ENCODE results near the gene CREB3L4. TPM values are rescaled to one million over a fixed set of nuclear protein-coding genes. Genes with fewer than 3 reads are reported as not detected.

CREB3L4 gene
- total RNA-seq, 2 experiments from 2014 or later = 17.0 to 28.2 TPM

- Histone ChIP-seq H3K4me3 (ENCODE audit: low read depth, low read length, poor library complexity, severe bottlenecking) (no peak overlapping the region), H3K9me3 (ENCODE audit: low read length) (no peaks in the 10 kb centered on the region), H3K27ac (ENCODE audit: low read depth, low read length, poor library complexity, severe bottlenecking) (no peak overlapping the region), H3K9me2 (ENCODE audit: insufficient read depth, low read length) (no peaks in the 10 kb centered on the region), H3K79me2 (ENCODE audit: insufficient read depth, low read depth, low read length) (peaks cover 8% of the 10 kb centered on the region), H3K4me1 (ENCODE audit: insufficient read depth, low read length, poor library complexity, severe bottlenecking) (peaks cover 6% of the 10 kb centered on the region), H3K36me3 (ENCODE audit: insufficient read depth, low read length) (peaks cover 28% of the 10 kb centered on the region; the same call in 1 of the 2 replicates), H3K4me2 (ENCODE audit: low read length) (no peak overlapping the region), H2AFZ (ENCODE audit: low read length) (no peak overlapping the region), H4K20me1 (ENCODE audit: insufficient read depth, low read length) (0 out of 2 replicates have a peak, but pooled peaks cover 3% of the 10 kb centered on the region)
- CTCF ChIA-PET (ENCODE audit: unreplicated experiment) = no interaction called here
- POLR2A ChIA-PET = interaction anchor here (1.3 kb wide), 1 partner anchor 18 kb away, joined by 3 read pairs; no protein-coding TSS in a partner anchor
- no peak for DNase-seq (ENCODE audit: low spot score)
- BruUV-seq (replicated peaks) = no TSS peak
- intact Hi-C loops (cut with micrococcal nuclease; ENCODE audit: unreplicated experiment) = no loop called here
- TF ChIP-seq, protein P1, sequence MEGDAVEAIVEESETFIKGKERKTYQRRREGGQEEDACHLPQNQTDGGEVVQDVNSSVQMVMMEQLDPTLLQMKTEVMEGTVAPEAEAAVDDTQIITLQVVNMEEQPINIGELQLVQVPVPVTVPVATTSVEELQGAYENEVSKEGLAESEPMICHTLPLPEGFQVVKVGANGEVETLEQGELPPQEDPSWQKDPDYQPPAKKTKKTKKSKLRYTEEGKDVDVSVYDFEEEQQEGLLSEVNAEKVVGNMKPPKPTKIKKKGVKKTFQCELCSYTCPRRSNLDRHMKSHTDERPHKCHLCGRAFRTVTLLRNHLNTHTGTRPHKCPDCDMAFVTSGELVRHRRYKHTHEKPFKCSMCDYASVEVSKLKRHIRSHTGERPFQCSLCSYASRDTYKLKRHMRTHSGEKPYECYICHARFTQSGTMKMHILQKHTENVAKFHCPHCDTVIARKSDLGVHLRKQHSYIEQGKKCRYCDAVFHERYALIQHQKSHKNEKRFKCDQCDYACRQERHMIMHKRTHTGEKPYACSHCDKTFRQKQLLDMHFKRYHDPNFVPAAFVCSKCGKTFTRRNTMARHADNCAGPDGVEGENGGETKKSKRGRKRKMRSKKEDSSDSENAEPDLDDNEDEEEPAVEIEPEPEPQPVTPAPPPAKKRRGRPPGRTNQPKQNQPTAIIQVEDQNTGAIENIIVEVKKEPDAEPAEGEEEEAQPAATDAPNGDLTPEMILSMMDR (conservative IDR thresholded peaks at IDR 0.05; ENCODE audit: low read length) = no peak
- no peak for TF ChIP-seq EZH2phosphoT487 (IDR thresholded peaks at IDR 0.05; ENCODE audit: borderline replicate concordance, low read depth, low read length)
Observed at GRCh38 chr1:153926405-153926804, 41.3 kb upstream of the CREB3L4 start.

- Histone ChIP-seq H2AFZ (ENCODE audit: low read length) (no peak overlapping the region), H3K36me3 (ENCODE audit: insufficient read depth, low read length) (peaks cover 37% of the 10 kb centered on the region), H3K4me1 (ENCODE audit: insufficient read depth, low read length, poor library complexity, severe bottlenecking) (peaks cover 6% of the 10 kb centered on the region), H3K9me3 (ENCODE audit: low read length) (no peaks in the 10 kb centered on the region), H3K4me2 (ENCODE audit: low read length) (no peak overlapping the region), H3K9me2 (ENCODE audit: insufficient read depth, low read length) (no peaks in the 10 kb centered on the region), H3K4me3 (ENCODE audit: low read depth, low read length, poor library complexity, severe bottlenecking) (no peak overlapping the region), H3K27ac (ENCODE audit: low read depth, low read length, poor library complexity, severe bottlenecking) (no peak overlapping the region), H4K20me1 (ENCODE audit: insufficient read depth, low read length) (no peaks in the 10 kb centered on the region), H3K79me2 (ENCODE audit: insufficient read depth, low read depth, low read length) (no peaks in the 10 kb centered on the region; the same call in 1 of the 2 replicates)
- TF ChIP-seq, protein P1 (conservative IDR thresholded peaks at IDR 0.05; ENCODE audit: low read length) = no peak
- no peak for TF ChIP-seq EZH2phosphoT487 (IDR thresholded peaks at IDR 0.05; ENCODE audit: borderline replicate concordance, low read depth, low read length)
- POLR2A ChIA-PET = interaction anchor here (3.0 kb wide), 1 partner anchor 17 kb away, joined by 12 read pairs; no protein-coding TSS in a partner anchor
- BruUV-seq (replicated peaks) = no TSS peak
- DNase-seq (ENCODE audit: low spot score) = no peak
- CTCF ChIA-PET (ENCODE audit: unreplicated experiment) = no interaction called here
- intact Hi-C loops (cut with micrococcal nuclease; ENCODE audit: unreplicated experiment) = no loop called here
Observed at GRCh38 chr1:153928245-153928644, 39.5 kb upstream of the CREB3L4 start.

DNA sequence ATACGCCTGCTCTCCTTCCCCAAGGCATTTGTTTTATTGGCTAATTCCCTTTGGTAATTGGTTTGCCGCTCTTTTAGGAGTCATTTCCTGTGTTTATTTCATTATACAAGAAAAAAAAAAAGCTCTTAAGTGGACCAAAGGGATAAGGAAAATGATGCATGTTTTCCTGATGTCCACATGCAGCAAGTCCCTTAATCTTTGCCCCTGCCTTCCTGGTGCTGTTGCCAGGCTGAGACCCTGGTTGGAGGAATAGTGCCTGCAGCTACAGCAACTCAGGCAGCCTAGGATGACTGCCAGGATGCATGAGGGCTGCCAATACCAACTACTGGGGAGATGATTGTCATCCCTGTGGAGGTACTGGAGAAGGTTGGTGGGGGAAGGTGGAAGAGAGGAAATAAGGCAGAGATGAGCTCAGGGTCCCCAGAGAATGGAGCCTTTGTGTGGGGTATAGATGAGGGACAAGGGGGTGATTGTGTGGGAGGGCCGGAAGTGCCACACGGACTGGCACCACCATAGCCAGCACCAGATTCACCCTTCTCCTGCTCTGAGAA lies 38.8 kb upstream of the CREB3L4 start:
- Histone ChIP-seq H3K9me3 (ENCODE audit: low read length) (no peaks in the 10 kb centered on the region), H3K79me2 (ENCODE audit: insufficient read depth, low read depth, low read length) (no peaks in the 10 kb centered on the region; the same call in 1 of the 2 replicates), H3K9me2 (ENCODE audit: insufficient read depth, low read length) (no peaks in the 10 kb centered on the region), H3K4me2 (ENCODE audit: low read length) (no peak overlapping the region), H2AFZ (ENCODE audit: low read length) (no peak overlapping the region), H3K4me1 (ENCODE audit: insufficient read depth, low read length, poor library complexity, severe bottlenecking) (peaks cover 6% of the 10 kb centered on the region), H4K20me1 (ENCODE audit: insufficient read depth, low read length) (no peaks in the 10 kb centered on the region), H3K4me3 (ENCODE audit: low read depth, low read length, poor library complexity, severe bottlenecking) (no peak overlapping the region), H3K27ac (ENCODE audit: low read depth, low read length, poor library complexity, severe bottlenecking) (no peak overlapping the region), H3K36me3 (ENCODE audit: insufficient read depth, low read length) (peaks cover 43% of the 10 kb centered on the region)
- ChIA-PET CTCF (ENCODE audit: unreplicated experiment) (no interaction called here), POLR2A (interaction anchor here (3.0 kb wide), 1 partner anchor 16 kb away, joined by 12 read pairs; no protein-coding TSS in a partner anchor)
- no peak for TF ChIP-seq EZH2phosphoT487 (IDR thresholded peaks at IDR 0.05; ENCODE audit: borderline replicate concordance, low read depth, low read length)
- TF ChIP-seq, protein P1 (conservative IDR thresholded peaks at IDR 0.05; ENCODE audit: low read length) = no peak
- intact Hi-C loops (cut with micrococcal nuclease; ENCODE audit: unreplicated experiment) = no loop called here
- no peak for DNase-seq (ENCODE audit: low spot score)
- BruUV-seq (replicated peaks) = no TSS peak

Measured in OCI-LY7 (cell line).